22Rv1 (cell line): ENCODE data around the gene OR10H4.
"Not testable (repeated sequence)": the region's sequence is repeated elsewhere in the genome, so short reads cannot be mapped to it uniquely, and the experiment has no call there.

Experiments
- H3K27ac ChIP-seq: fragments of 450-650 bp; 2 replicates; pipeline ENCODE4 v1.5.1; 2017
- CTCF ChIP-seq: fragments of 450-650 bp; IDR thresholded peaks from 2 replicates; pipeline ENCODE4 v1.5.1; 2017; ENCODE audit warnings: mild to moderate bottlenecking
- ZFX ChIP-seq: fragments of 450-650 bp; IDR thresholded peaks from 2 replicates; pipeline ENCODE4 v1.6.1; 2017; ENCODE audit warnings: antibody characterized with exemption, borderline replicate concordance

Gene OR10H4

GRCh38 chr19:15979293-15979692 is 30.5 kb downstream of the OR10H4 start:
- TF ChIP-seq CTCF (no peak), ZFX (no peak)
- H3K27ac ChIP-seq = no peak overlapping the region

GRCh38 chr19:15985831-15986230 is 37.0 kb downstream of the OR10H4 start:
- H3K27ac ChIP-seq = not testable (repeated sequence)

GRCh38 chr19:15986701-15987100 is 37.9 kb downstream of the OR10H4 start:
- H3K27ac ChIP-seq = no peak overlapping the region
- no peak for TF ChIP-seq CTCF
- TF ChIP-seq ZFX = no peak

GRCh38 chr19:15989889-15990288 is 41.1 kb downstream of the OR10H4 start:
- H3K27ac ChIP-seq = no peak overlapping the region
- TF ChIP-seq CTCF (no peak), ZFX (no peak)

- H3K27ac ChIP-seq = no peak overlapping the region
- TF ChIP-seq CTCF (no peak), ZFX (no peak)
Measured at GRCh38 chr19:15991602-15992001, 42.8 kb downstream of the OR10H4 start.

- TF ChIP-seq CTCF = no peak
- no peak for TF ChIP-seq ZFX
- no peak overlapping the region for H3K27ac ChIP-seq
Measured at GRCh38 chr19:15992014-15992413, 43.2 kb downstream of the OR10H4 start.

- H3K27ac ChIP-seq = no peak overlapping the region
Measured at GRCh38 chr19:15995536-15995935, 46.7 kb downstream of the OR10H4 start.

More at GRCh38 chr19:15995536-15995935, 46.7 kb downstream of the OR10H4 start:
- no peak for TF ChIP-seq ZFX
- TF ChIP-seq CTCF = no peak
